HCT116 (cell line): Measurements from ENCODE around the gene RAP1GAP2. TPM values are rescaled to one million over a fixed set of nuclear protein-coding genes. Genes with fewer than 3 reads are reported as not detected.

Experiments used
- ATAC-seq: fragments of 200-7000 bp; cut with Tn5 transposase; 2 replicates; pipeline ENCODE4 v1.9.1; 2020; ENCODE audit warnings: mild to moderate bottlenecking, moderate library complexity
- BruUV-seq: library from RNA; stranded (reverse); fragments of 400-500 nt; replicated peaks from 2 replicates; lab custom pipeline; 2021; lab: Mats Ljungman, UMichigan
- CTCF ChIA-PET: fragments of 300-600 bp; sonication (Branson Sonifier 250); formaldehyde crosslinking; loops from one replicate; lab custom pipeline; 2021; ENCODE audit warnings: antibody characterized with exemption; lab: Charles Lee
- POLR2A ChIA-PET: fragments of 300-600, 350-600 bp; sonication (Branson Sonifier 250); formaldehyde crosslinking; loops from one replicate; lab custom pipeline; 2021; ENCODE audit warnings: antibody characterized with exemption; lab: Charles Lee
- RAD21 ChIA-PET, 2 experiments: fragments of 300-600 bp; sonication (Branson Sonifier 250); formaldehyde crosslinking; loops; one replicate each; lab custom pipeline; 2023; ENCODE audit warnings: low total read pairs in 2 of 2; ENCODE audit not compliant: uncharacterized antibody in 2 of 2, unreplicated experiment in 2 of 2, low non-redundant PET in 1 of 2; lab: Charles Lee
- DNase-seq: peaks from one replicate; pipeline ENCODE4 v3.0.0-alpha.2; 2010; ENCODE audit warnings: low read depth, low spot score
- H2AFZ ChIP-seq: fragments of 200-600 bp; shearing (Covaris generic), sonication (generic); 2 replicates; pipeline ENCODE4 v1.6.1; 2017; ENCODE audit warnings: low read depth, mixed run types, mixed read lengths, antibody characterized with exemption, low read length; ENCODE audit not compliant: poor library complexity, severe bottlenecking
- H3K27ac ChIP-seq: 2 replicates; pipeline ENCODE4 v1.5.1; 2012; ENCODE audit warnings: low read depth, low read length
- H3K27me3 ChIP-seq: fragments of 200-600 bp; sonication (generic); 2 replicates; pipeline ENCODE4 v1.6.1; 2016; ENCODE audit warnings: mixed run types, low read length, mixed read lengths; ENCODE audit not compliant: insufficient read depth
- H3K36me3 ChIP-seq, 2 experiments: fragments of 200-500 bp in 1 of 2; fragments of 200-600 bp in 1 of 2; sonication (Bioruptor generic) in 1 of 2; sonication (generic) in 1 of 2; 2 replicates each; pipeline versions ENCODE4 v1.5.1 to v1.6.1; 2014 to 2016; ENCODE audit warnings: low read length in 2 of 2, inconsistent platforms in 1 of 2, mixed read lengths in 1 of 2, mixed run types in 1 of 2; ENCODE audit not compliant: insufficient read depth in 2 of 2, control insufficient read depth in 1 of 2
- H3K4me1 ChIP-seq, 2 experiments: fragments of 200-600 bp in 1 of 2; sonication (generic) in 1 of 2; 2 replicates each; pipeline versions ENCODE4 v1.5.1 to v1.6.1; 2012 to 2017; ENCODE audit warnings: low read length in 2 of 2, inconsistent platforms in 1 of 2, mild to moderate bottlenecking in 1 of 2, mixed read lengths in 1 of 2, mixed run types in 1 of 2, moderate library complexity in 1 of 2; ENCODE audit not compliant: insufficient read depth in 2 of 2, control insufficient read depth in 1 of 2
- H3K4me2 ChIP-seq: fragments of 200-600 bp; sonication (generic); 2 replicates; pipeline ENCODE4 v1.6.1; 2017; ENCODE audit warnings: mixed run types, low read length, mixed read lengths
- H3K4me3 ChIP-seq, 2 experiments: fragments of 200-600 bp in 1 of 2; sonication (generic) in 1 of 2; replicated peaks in 1 of 2; 2 replicates each; pipeline ENCODE4 v1.5.1; 2011 to 2016; ENCODE audit warnings: low read length in 2 of 2, control low read depth in 1 of 2, low read depth in 1 of 2, mild to moderate bottlenecking in 1 of 2, mixed read lengths in 1 of 2, mixed run types in 1 of 2
- H3K79me2 ChIP-seq: fragments of 200-600 bp; sonication (generic); 2 replicates; pipeline ENCODE4 v1.6.1; 2017; ENCODE audit warnings: mild to moderate bottlenecking, mixed run types, low read length, moderate library complexity, mixed read lengths; ENCODE audit not compliant: insufficient read depth
- H3K9ac ChIP-seq: fragments of 200-600 bp; sonication (generic); 2 replicates; pipeline ENCODE4 v1.6.1; 2016; ENCODE audit warnings: low read length, mixed read lengths
- H3K9me2 ChIP-seq: fragments of 200-600 bp; sonication (generic), shearing (Covaris generic); 2 replicates; pipeline ENCODE4 v1.6.1; 2017; ENCODE audit warnings: mixed run types, mild to moderate bottlenecking, moderate library complexity; ENCODE audit not compliant: insufficient read depth
- H3K9me3 ChIP-seq, 2 experiments: fragments of 200-500 bp in 1 of 2; fragments of 200-600 bp in 1 of 2; sonication (Bioruptor generic) in 1 of 2; sonication (generic) in 1 of 2; 2 replicates each; pipeline ENCODE4 v1.6.1; 2014 to 2017; ENCODE audit warnings: low read length in 2 of 2, mixed read lengths in 2 of 2, inconsistent platforms in 1 of 2, low read depth in 1 of 2, mild to moderate bottlenecking in 1 of 2, mixed run types in 1 of 2, moderate library complexity in 1 of 2; ENCODE audit not compliant: control insufficient read depth in 1 of 2, insufficient read depth in 1 of 2
- H4K20me1 ChIP-seq: fragments of 200-600 bp; sonication (generic), shearing (Covaris generic); 2 replicates; pipeline ENCODE4 v1.6.1; 2017; ENCODE audit warnings: mixed run types, mild to moderate bottlenecking, moderate library complexity; ENCODE audit not compliant: insufficient read depth
- CBX3 ChIP-seq: IDR thresholded peaks from 2 replicates; pipeline ENCODE4 v1.6.1; 2012; ENCODE audit warnings: low read depth
- CEBPB ChIP-seq: IDR thresholded peaks from 2 replicates; pipeline ENCODE4 v1.6.1; 2012; ENCODE audit warnings: low read depth
- JUND ChIP-seq: IDR thresholded peaks from 2 replicates; pipeline ENCODE4 v1.6.1; 2012
- POLR2A ChIP-seq: IDR thresholded peaks from 2 replicates; pipeline ENCODE4 v1.7.0; 2011; ENCODE audit warnings: borderline replicate concordance; ENCODE audit not compliant: insufficient read depth, insufficient read length; ENCODE audit errors: extremely low read depth
- POLR2AphosphoS5 ChIP-seq: IDR thresholded peaks from 2 replicates; pipeline ENCODE4 v1.6.1; 2011; ENCODE audit warnings: mild to moderate bottlenecking, low read depth, low read length, moderate library complexity
- SRF ChIP-seq: IDR thresholded peaks from 2 replicates; pipeline ENCODE4 v1.6.1; 2012; ENCODE audit warnings: low read depth
- TCF7L2 ChIP-seq: IDR thresholded peaks from 2 replicates; pipeline ENCODE4 v1.7.0; 2011; ENCODE audit warnings: borderline replicate concordance, inconsistent platforms; ENCODE audit not compliant: insufficient read depth, insufficient read length; ENCODE audit errors: extremely low read depth
- ZBTB33 ChIP-seq: IDR thresholded peaks from 2 replicates; pipeline ENCODE4 v1.6.1; 2011; ENCODE audit warnings: mild to moderate bottlenecking, low read length, moderate library complexity; ENCODE audit not compliant: insufficient replicate concordance; ENCODE audit errors: extremely low read depth
- ZNF274 ChIP-seq: fragments of 200-500 bp; sonication (Bioruptor generic); IDR thresholded peaks from 2 replicates; pipeline ENCODE4 v1.6.1; 2014; ENCODE audit warnings: mild to moderate bottlenecking, low read depth, low read length, inconsistent platforms
- intact Hi-C: fragments of 100-400 bp; cut with micrococcal nuclease; formaldehyde crosslinking; loops from 2 replicates; pipeline ENCODE4 v1.10.0; 2022
- total RNA-seq: library from RNA; stranded (reverse); gene quantifications from one replicate; pipeline ENCODE4 v1.2.1, GENCODE V29; 2021; ENCODE audit not compliant: unreplicated experiment

Gene RAP1GAP2
- total RNA-seq, 1 experiment from 2014 or later = 54.6 TPM

- no peak overlapping the region for H3K4me3 ChIP-seq
- CTCF ChIA-PET = no interaction called here
- no peaks in the 10 kb centered on the region for H3K9me2 ChIP-seq
- intact Hi-C loops = no loop called here
- DNase-seq (no peak), ATAC-seq (no peak)
- POLR2A ChIA-PET = no interaction called here
- peaks cover 11% of the 10 kb centered on the region for H3K79me2 ChIP-seq
- H4K20me1 ChIP-seq = no peaks in the 10 kb centered on the region; the same call in 1 of the 2 replicates
- H3K27ac ChIP-seq = no peak overlapping the region
- H3K9me3 ChIP-seq = no peaks in the 10 kb centered on the region
- no peak overlapping the region for H2AFZ ChIP-seq
- no TSS peak for BruUV-seq
- peaks cover 17 to 44% of the 10 kb centered on the region in 2 experiments for H3K36me3 ChIP-seq
- H3K9ac ChIP-seq = no peak overlapping the region
- peaks cover 4 to 9% of the 10 kb centered on the region in 2 experiments for H3K4me1 ChIP-seq
- RAD21 ChIA-PET = no interaction called here
- H3K4me2 ChIP-seq = no peak overlapping the region
- TF ChIP-seq TCF7L2 = no peak
- no peak for TF ChIP-seq CBX3
- TF ChIP-seq, all 23 proteins: peak for 0
- H3K27me3 ChIP-seq = no peaks in the 10 kb centered on the region
Observed at GRCh38 chr17:2980904-2981246, 184.6 kb downstream of the RAP1GAP2 start.

- ChIA-PET CTCF (no interaction called here), RAD21 (no interaction called here), POLR2A (interaction anchor here (0.6 kb wide), 1 partner anchor 49 kb away, joined by 3 read pairs; no protein-coding TSS in a partner anchor)
- Histone ChIP-seq H3K4me3 (no peak overlapping the region), H4K20me1 (no peaks in the 10 kb centered on the region; the same call in 1 of the 2 replicates), H3K9ac (no peak overlapping the region), H3K4me1 (peaks cover 4% of the 10 kb centered on the region in 2 experiments), H3K27me3 (no peaks in the 10 kb centered on the region), H3K79me2 (peaks cover 6% of the 10 kb centered on the region), H3K9me2 (no peaks in the 10 kb centered on the region), H3K36me3 (peaks cover 20 to 45% of the 10 kb centered on the region in 2 experiments), H3K4me2 (no peak overlapping the region), H2AFZ (no peak overlapping the region), H3K9me3 (no peaks in the 10 kb centered on the region), H3K27ac (no peak overlapping the region)
- ATAC-seq (no peak), DNase-seq (no peak)
- intact Hi-C loops = no loop called here
- no TSS peak for BruUV-seq
- TF ChIP-seq CEBPB = no peak
- no peak for TF ChIP-seq JUND
- TF ChIP-seq ZBTB33 = no peak
- TF ChIP-seq SRF = no peak
- no peak for TF ChIP-seq POLR2AphosphoS5
- no peak for TF ChIP-seq ZNF274
- TF ChIP-seq POLR2A = no peak
Observed at GRCh38 chr17:2981325-2981724, 185.1 kb downstream of the RAP1GAP2 start.
